Dermis microvascular lymphatic vessel endothelial cell (primary cell): Measurements from ENCODE around the gene GPI. TPM values are rescaled to one million over a fixed set of nuclear protein-coding genes. Genes with fewer than 3 reads are reported as not detected.
"Not testable (repeated sequence)": the region's sequence is repeated elsewhere in the genome, so short reads cannot be mapped to it uniquely, and the experiment has no call there.

Experiments used
- DNase-seq, 2 donors: peaks; one replicate each; pipeline versions ENCODE4 v3.0.0 to v3.0.0-alpha.2; 2010; ENCODE audit warnings: low read depth in 2 of 2
- total RNA-seq: library from RNA; depleted of rRNA; stranded (reverse); fragments of >200 nt; gene quantifications from 2 replicates; pipeline ENCODE4 v1.2.1, GENCODE V29; 2014

The GPI gene
- total RNA-seq = 111 and 155 TPM in 2 replicates

- DNase-seq = peak in 1 of 2 donors; percentile 48
Measured at GRCh38 chr19:34364830-34365462, at the start of gene GPI. Gene GPI (plus strand): TSS chr19:34365196. CDS start chr19:34365267, 71 bp downstream.

GRCh38 chr19:34316247-34316646, 48.7 kb upstream of the GPI start:
- no peak for DNase-seq

GRCh38 chr19:34316741-34317301, 48.2 kb upstream of the GPI start:
- DNase-seq = peak in 1 of 2 donors; percentile 75

- peak in 1 of 2 donors; percentile 72 for DNase-seq
Measured at GRCh38 chr19:34317311-34317927, 47.6 kb upstream of the GPI start.

GRCh38 chr19:34319230-34319585, 45.8 kb upstream of the GPI start:
- DNase-seq = peak in 1 of 2 donors; percentile 56

- DNase-seq = peak; percentile 98
Measured at GRCh38 chr19:34319785-34320184, 45.2 kb upstream of the GPI start.

- DNase-seq = peak in 1 of 2 donors; percentile 58
Measured at GRCh38 chr19:34320277-34320676, 44.7 kb upstream of the GPI start.

GRCh38 chr19:34321735-34322134, 43.3 kb upstream of the GPI start:
- DNase-seq = no peak

- DNase-seq = no peak
Measured at GRCh38 chr19:34323433-34324204, 41.4 kb upstream of the GPI start.

- no peak for DNase-seq
Measured at GRCh38 chr19:34324320-34324719, 40.7 kb upstream of the GPI start.

- no peak for DNase-seq
Measured at GRCh38 chr19:34325181-34325580, 39.8 kb upstream of the GPI start.

GRCh38 chr19:34325981-34326787, 38.8 kb upstream of the GPI start:
- DNase-seq = peak in 1 of 2 donors; percentile 41

- peak in 1 of 2 donors; percentile 83 for DNase-seq
Measured at GRCh38 chr19:34327851-34328250, 37.1 kb upstream of the GPI start.

GRCh38 chr19:34328982-34329381, 36.0 kb upstream of the GPI start:
- DNase-seq = no peak

- no peak for DNase-seq
Measured at GRCh38 chr19:34330116-34330515, 34.9 kb upstream of the GPI start.

GRCh38 chr19:34330596-34330995, 34.4 kb upstream of the GPI start:
- not testable (repeated sequence) for DNase-seq

- DNase-seq = not testable (repeated sequence)
Measured at GRCh38 chr19:34331596-34331995, 33.4 kb upstream of the GPI start.

- DNase-seq = peak; percentile 84 to 95
Measured at GRCh38 chr19:34332027-34332760, 32.8 kb upstream of the GPI start.

GRCh38 chr19:34335914-34336313, 29.1 kb upstream of the GPI start:
- no peak for DNase-seq

GRCh38 chr19:34336781-34337271, 28.2 kb upstream of the GPI start:
- DNase-seq = peak in 1 of 2 donors; percentile 64
